K562 (cell line): ENCODE measurements around the gene CDR2L. TPM values are rescaled to one million over a fixed set of nuclear protein-coding genes. Genes with fewer than 3 reads are reported as not detected.
A peak's percentile ranks its signal among the peaks of the same experiment; 100 is the strongest.

Experiments used
- ARID1B ChIP-seq: fragments of 450-650 bp; IDR thresholded peaks from 2 replicates; pipeline ENCODE4 v1.6.1; 2016; ENCODE audit warnings: antibody characterized with exemption, mild to moderate bottlenecking, inconsistent platforms
- BMI1 ChIP-seq: fragments of 150-350 bp; IDR thresholded peaks from 2 replicates; pipeline ENCODE4 v1.6.1; 2014; ENCODE audit warnings: low read length
- CHAMP1 ChIP-seq: fragments of 450-650 bp; IDR thresholded peaks from 2 replicates; pipeline ENCODE4 v1.6.1; 2016; ENCODE audit warnings: mild to moderate bottlenecking
- HSF4 ChIP-seq: fragments of 250-450 bp; sonication (Bioruptor Pico); IDR thresholded peaks from 2 replicates; pipeline ENCODE4 v2.1.2; 2022; ENCODE audit warnings: mild to moderate bottlenecking, moderate library complexity, borderline replicate concordance
- KAT7 ChIP-seq: sonication (generic); formaldehyde crosslinking; IDR thresholded peaks from 2 replicates; pipeline ENCODE4 v1.8.0; 2022; ENCODE audit warnings: missing genetic modification reagents, mild to moderate bottlenecking, borderline replicate concordance
- MCM7 ChIP-seq, 2 experiments: fragments of 450-650 bp; IDR thresholded peaks; 2 replicates each; pipeline ENCODE4 v1.6.1; 2016 to 2018
- NFYB ChIP-seq: IDR thresholded peaks from 2 replicates; pipeline ENCODE4 v1.6.1; 2011; ENCODE audit warnings: mild to moderate bottlenecking, moderate library complexity; ENCODE audit not compliant: insufficient read length; ENCODE audit errors: extremely low read depth
- POLR2AphosphoS2 ChIP-seq: IDR thresholded peaks from 2 replicates; pipeline ENCODE4 v1.6.1; 2012; ENCODE audit warnings: low read length, improper control_type of control experiment
- PTBP1 ChIP-seq: fragments of 200-400 bp; formaldehyde crosslinking; IDR thresholded peaks from 2 replicates; pipeline ENCODE4 v1.6.1; 2017; ENCODE audit warnings: low read depth, low read length
- RNF2 ChIP-seq: sonication (generic); IDR thresholded peaks from 2 replicates; pipeline ENCODE4 v1.6.1; 2016
- SRSF3 ChIP-seq: fragments of 200-400 bp; formaldehyde crosslinking; IDR thresholded peaks from 2 replicates; pipeline ENCODE4 v1.6.1; 2016; ENCODE audit warnings: mild to moderate bottlenecking, low read length, moderate library complexity; ENCODE audit not compliant: insufficient read depth
- SRSF9 ChIP-seq: fragments of 200-400 bp; formaldehyde crosslinking; IDR thresholded peaks from 2 replicates; pipeline ENCODE4 v1.6.1; 2017; ENCODE audit warnings: low read depth, low read length, borderline replicate concordance
- TBL1XR1 ChIP-seq, 2 experiments: IDR thresholded peaks; 2 replicates each; pipeline ENCODE4 v1.6.1; 2012; ENCODE audit warnings: improper control_type of control experiment in 2 of 2, low read length in 2 of 2, mild to moderate bottlenecking in 1 of 2
- ZBTB2 ChIP-seq: fragments of 450-650 bp; IDR thresholded peaks from 2 replicates; pipeline ENCODE4 v1.6.1; 2016; ENCODE audit warnings: antibody characterized with exemption
- ZFX ChIP-seq: sonication (generic); formaldehyde crosslinking; IDR thresholded peaks from 2 replicates; pipeline ENCODE4 v1.8.0; 2022; ENCODE audit warnings: mild to moderate bottlenecking, missing genetic modification reagents, moderate library complexity
- ZNF12 ChIP-seq: sonication (generic); formaldehyde crosslinking; IDR thresholded peaks from 2 replicates; pipeline ENCODE4 v1.4.0; 2020; ENCODE audit warnings: mild to moderate bottlenecking, missing genetic modification reagents
- ZNF184 ChIP-seq: sonication (generic); formaldehyde crosslinking; IDR thresholded peaks from 2 replicates; pipeline ENCODE4 v1.5.0; 2020; ENCODE audit warnings: missing genetic modification reagents
- ZNF431 ChIP-seq: sonication (generic); formaldehyde crosslinking; IDR thresholded peaks from 2 replicates; pipeline ENCODE4 v1.8.0; 2022; ENCODE audit warnings: mild to moderate bottlenecking, missing genetic modification reagents
- ZNF699 ChIP-seq: fragments of 250-450 bp; sonication (Bioruptor Pico); IDR thresholded peaks from 2 replicates; pipeline ENCODE4 v1.8.0; 2021; ENCODE audit warnings: mild to moderate bottlenecking, moderate library complexity; ENCODE audit not compliant: insufficient replicate concordance
- polyA plus RNA-seq, 8 experiments: library from polyadenylated mRNA; depleted of rRNA in 4 of 8; stranded (reverse) in 5 of 8; unstranded in 3 of 8; fragments of >200 nt; fragmentation: Nextera tagmentation in 2 of 8; fragmentation: Illumina TruSeq in 1 of 8; extraction: Ambion mirVana in 2 of 8; extraction: Trizol in 1 of 8; gene quantifications; 2 replicates each; pipeline versions ENCODE4 v1.2.1 to v1.2.3, GENCODE V29; 2011 to 2014; ENCODE audit warnings: inconsistent platforms in 1 of 8, missing spikeins in 1 of 8
- total RNA-seq, 7 experiments: library from RNA; depleted of rRNA in 6 of 7; stranded (reverse); fragments of >200 nt in 6 of 7; fragmentation: Illumina TruSeq in 2 of 7; extraction: Trizol in 2 of 7; gene quantifications; 2 replicates each; pipeline versions ENCODE4 v1.2.1 to v1.2.3, GENCODE V29; 2011 to 2021; ENCODE audit warnings: low replicate concordance in 1 of 7
- TF ChIP-seq, protein P1 (sequence below): fragments of 450-650 bp; conservative IDR thresholded peaks from 2 replicates; pipeline ENCODE4 v1.6.1; 2016; ENCODE audit warnings: missing genetic modification characterization, low read depth, mild to moderate bottlenecking, missing compliant biosample characterization, moderate library complexity
- TF ChIP-seq, protein P2 (sequence below): sonication (generic); formaldehyde crosslinking; IDR thresholded peaks from 2 replicates; pipeline ENCODE4 v1.8.0; 2022; ENCODE audit warnings: missing genetic modification reagents, mild to moderate bottlenecking, borderline replicate concordance

Gene CDR2L
- total and polyA plus RNA-seq, 9 of the 15 experiments (the other 6 are each of a cell fraction or from before 2014, with no cell fraction given), result 2.7 to 16.0 (median 7.3) TPM

DNA sequence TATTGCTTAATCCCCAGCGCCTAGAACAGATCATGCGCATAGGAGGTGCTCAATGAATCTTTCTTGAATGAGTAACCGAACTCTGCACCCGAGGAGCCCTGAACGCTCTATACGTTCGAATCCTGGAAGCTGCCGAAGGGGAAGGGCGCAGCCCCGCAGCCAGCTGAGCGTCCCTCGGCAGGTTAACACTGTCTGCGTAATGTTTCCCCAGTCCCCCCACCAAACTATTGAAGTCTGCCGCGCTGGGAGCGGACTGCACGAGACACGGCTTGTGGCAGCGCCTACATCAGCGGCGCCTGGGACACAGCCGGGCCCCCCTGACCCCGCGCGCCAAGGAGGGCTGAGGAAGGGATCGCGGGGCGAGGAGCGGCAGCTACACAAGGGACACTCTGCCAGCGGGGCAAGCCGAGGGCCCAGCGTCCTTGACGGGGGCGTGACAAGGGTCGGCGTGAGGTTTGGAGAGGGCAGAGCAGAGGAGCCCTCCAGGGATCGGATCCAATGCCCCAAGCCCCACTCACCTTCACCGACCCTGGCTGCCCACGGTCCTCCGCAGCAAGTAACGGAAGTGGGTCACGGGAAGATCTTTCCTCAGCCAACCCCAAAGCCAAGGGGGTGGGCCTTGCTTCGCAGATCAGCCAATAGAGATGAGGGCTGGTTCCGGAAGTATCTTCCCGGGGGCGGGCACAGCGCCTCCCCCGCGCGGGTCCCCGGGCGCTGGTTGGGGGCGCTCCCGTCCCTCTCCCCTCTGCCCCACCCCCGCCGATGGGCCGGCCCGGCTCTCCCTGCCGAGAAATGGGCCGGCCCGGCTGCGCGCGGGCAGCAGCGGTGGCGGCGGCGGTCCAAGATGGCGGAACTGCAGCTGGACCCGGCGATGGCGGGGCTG lies 59.2 kb downstream of the CDR2L start, which contains the start of the genes ATP5PD and KCTD2 (continued):
- no peak for TF ChIP-seq RNF2
- TF ChIP-seq HSF4 (CRISPR knock-in tag), result no peak
- TF ChIP-seq TBL1XR1 (IDR thresholded peaks at IDR 0.05; ENCODE audit: low read length in 2 of 2), result 0 out of 4 replicates have a peak, but pooled peaks of 1 of the 2 experiments have one; percentile 6
- TF ChIP-seq BMI1, result no peak
- TF ChIP-seq SRSF9, result no peak
- TF ChIP-seq ZNF12, result no peak
- TF ChIP-seq ZNF699, result no peak
- TF ChIP-seq, protein P1, sequence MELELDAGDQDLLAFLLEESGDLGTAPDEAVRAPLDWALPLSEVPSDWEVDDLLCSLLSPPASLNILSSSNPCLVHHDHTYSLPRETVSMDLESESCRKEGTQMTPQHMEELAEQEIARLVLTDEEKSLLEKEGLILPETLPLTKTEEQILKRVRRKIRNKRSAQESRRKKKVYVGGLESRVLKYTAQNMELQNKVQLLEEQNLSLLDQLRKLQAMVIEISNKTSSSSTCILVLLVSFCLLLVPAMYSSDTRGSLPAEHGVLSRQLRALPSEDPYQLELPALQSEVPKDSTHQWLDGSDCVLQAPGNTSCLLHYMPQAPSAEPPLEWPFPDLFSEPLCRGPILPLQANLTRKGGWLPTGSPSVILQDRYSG (tag), result no peak
- TF ChIP-seq KAT7 (CRISPR knock-in tag), result peak; percentile 74
- no peak for TF ChIP-seq PTBP1
- no peak for TF ChIP-seq SRSF3
- TF ChIP-seq ZNF184 (CRISPR knock-in tag), result no peak
- TF ChIP-seq ARID1B, result no peak
- no peak for TF ChIP-seq MCM7 (IDR thresholded peaks at IDR 0.05)
- TF ChIP-seq POLR2AphosphoS2, result peak; percentile 74; the same call in 1 of the 2 replicates
- peak; percentile 55 for TF ChIP-seq ZFX
- TF ChIP-seq ZBTB2, result no peak
- no peak for TF ChIP-seq CHAMP1
- peak; percentile 94 for TF ChIP-seq NFYB
- TF ChIP-seq ZNF431 (CRISPR knock-in tag), result 0 out of 2 replicates have a peak, but pooled peaks have one; percentile 51
- TF ChIP-seq, protein P2, sequence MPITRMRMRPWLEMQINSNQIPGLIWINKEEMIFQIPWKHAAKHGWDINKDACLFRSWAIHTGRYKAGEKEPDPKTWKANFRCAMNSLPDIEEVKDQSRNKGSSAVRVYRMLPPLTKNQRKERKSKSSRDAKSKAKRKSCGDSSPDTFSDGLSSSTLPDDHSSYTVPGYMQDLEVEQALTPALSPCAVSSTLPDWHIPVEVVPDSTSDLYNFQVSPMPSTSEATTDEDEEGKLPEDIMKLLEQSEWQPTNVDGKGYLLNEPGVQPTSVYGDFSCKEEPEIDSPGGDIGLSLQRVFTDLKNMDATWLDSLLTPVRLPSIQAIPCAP, result no peak
